HG02852 (cell line): Measurements from ENCODE around the gene ATP5PD.
"Not testable (repeated sequence)": the region's sequence is repeated elsewhere in the genome, so short reads cannot be mapped to it uniquely, and the experiment has no call there.

ENCODE experiments used
- ATAC-seq: cut with Tn5 transposase; IDR thresholded peaks from one replicate; pipeline ENCODE4 v1.9.1; 2021; ENCODE audit warnings: mild to moderate bottlenecking, moderate library complexity; ENCODE audit not compliant: unreplicated experiment

The ATP5PD gene

GRCh38 chr17:75059369-75060345, 12.9 kb upstream of the ATP5PD start:
- ATAC-seq: no peak

- no peak for ATAC-seq
Measured at GRCh38 chr17:75051941-75052340, 5.2 kb upstream of the ATP5PD start.

- ATAC-seq: no peak
Measured at GRCh38 chr17:75049706-75050105, 2.9 kb upstream of the ATP5PD start.

GRCh38 chr17:75049057-75049456, 2.3 kb upstream of the ATP5PD start:
- no peak for ATAC-seq

- ATAC-seq: no peak
Measured at GRCh38 chr17:75048249-75048878, 1.6 kb upstream of the ATP5PD start.

GRCh38 chr17:75047398-75048098, 779 bp upstream of the ATP5PD start:
- no peak for ATAC-seq

- ATAC-seq: not testable (repeated sequence)
Measured at GRCh38 chr17:75045946-75046406, 793 bp downstream of the ATP5PD start.

GRCh38 chr17:75044716-75045115, 2.1 kb downstream of the ATP5PD start:
- ATAC-seq: no peak

- ATAC-seq: not testable (repeated sequence)
Measured at GRCh38 chr17:75043789-75044188, 3.0 kb downstream of the ATP5PD start.

- no peak for ATAC-seq
Measured at GRCh38 chr17:75041656-75042280, 5.0 kb downstream of the ATP5PD start.

- ATAC-seq: no peak
Measured at GRCh38 chr17:75039238-75039637, 7.5 kb downstream of the ATP5PD start.

- ATAC-seq: no peak
Measured at GRCh38 chr17:75036643-75037268, 10.0 kb downstream of the ATP5PD start.

GRCh38 chr17:75034236-75034908, 12.4 kb downstream of the ATP5PD start:
- ATAC-seq: peak; percentile 53

- peak; percentile 41 for ATAC-seq
Measured at GRCh38 chr17:75033346-75034235, 13.2 kb downstream of the ATP5PD start.

- no peak for ATAC-seq
Measured at GRCh38 chr17:75032720-75033280, 14.0 kb downstream of the ATP5PD start.

- no peak for ATAC-seq
Measured at GRCh38 chr17:75031972-75032719, 14.6 kb downstream of the ATP5PD start.

- ATAC-seq: no peak
Measured at GRCh38 chr17:75030161-75030560, 16.6 kb downstream of the ATP5PD start.

GRCh38 chr17:75026650-75027049, 20.1 kb downstream of the ATP5PD start:
- ATAC-seq: not testable (repeated sequence)
